Stimulated activated CD4-positive, alpha-beta T cell treated with anti-CD3 and anti-CD28 coated beads, Interleukin-2, amount 100 ng/mL, for 4 hours (primary cell): ENCODE data around the gene AK5.

Experiments
- DNase-seq: peaks from one replicate; pipeline ENCODE4 v3.0.0-alpha.2; 2020; ENCODE audit warnings: low read depth

AK5 gene

GRCh38 chr1:77446841-77447555, 165.2 kb downstream of the AK5 start:
- no peak for DNase-seq

- DNase-seq = no peak
These were observed 165.8 kb downstream of the AK5 start for GRCh38 chr1:77447669-77448068.

GRCh38 chr1:77459881-77460280, 178.1 kb downstream of the AK5 start:
- no peak for DNase-seq

- DNase-seq = no peak
These were observed 179.9 kb downstream of the AK5 start for GRCh38 chr1:77461691-77462090.

GRCh38 chr1:77463216-77463615, 181.4 kb downstream of the AK5 start:
- no peak for DNase-seq

- DNase-seq = no peak
These were observed 183.3 kb downstream of the AK5 start for GRCh38 chr1:77465139-77465538.

- no peak for DNase-seq
These were observed 184.1 kb downstream of the AK5 start for GRCh38 chr1:77465922-77466321.

- no peak for DNase-seq
These were observed 185.3 kb downstream of the AK5 start for GRCh38 chr1:77467021-77467595.

GRCh38 chr1:77467741-77468140, 185.9 kb downstream of the AK5 start:
- no peak for DNase-seq

GRCh38 chr1:77468257-77468948, 186.6 kb downstream of the AK5 start:
- no peak for DNase-seq

- no peak for DNase-seq
These were observed 187.3 kb downstream of the AK5 start for GRCh38 chr1:77468949-77469710.

- no peak for DNase-seq
These were observed 189.9 kb downstream of the AK5 start for GRCh38 chr1:77471691-77472090.

GRCh38 chr1:77473690-77474089, 191.9 kb downstream of the AK5 start:
- no peak for DNase-seq

GRCh38 chr1:77475641-77476040, 193.8 kb downstream of the AK5 start:
- no peak for DNase-seq

GRCh38 chr1:77476475-77476874, 194.7 kb downstream of the AK5 start:
- no peak for DNase-seq

- no peak for DNase-seq
These were observed 202.5 kb downstream of the AK5 start for GRCh38 chr1:77484334-77484733.

GRCh38 chr1:77484926-77485325, 203.1 kb downstream of the AK5 start:
- DNase-seq = no peak

- no peak for DNase-seq
These were observed 205.8 kb downstream of the AK5 start for GRCh38 chr1:77487631-77488030.

- no peak for DNase-seq
These were observed 208.1 kb downstream of the AK5 start for GRCh38 chr1:77489910-77490309.

GRCh38 chr1:77494026-77494425, 212.2 kb downstream of the AK5 start:
- no peak for DNase-seq

GRCh38 chr1:77498918-77499317, 217.1 kb downstream of the AK5 start:
- DNase-seq = no peak

GRCh38 chr1:77499466-77499865, 217.6 kb downstream of the AK5 start:
- DNase-seq = no peak

- DNase-seq = no peak
These were observed 223.2 kb downstream of the AK5 start for GRCh38 chr1:77504986-77505385.
